B cell (primary cell): ENCODE measurements around the gene RAB32. TPM values are rescaled to one million over a fixed set of nuclear protein-coding genes. Genes with fewer than 3 reads are reported as not detected.

Experiments
- ATAC-seq: fragments of 200-7000 bp; cut with Tn5 transposase; one replicate; pipeline ENCODE4 v1.10.0; 2021; ENCODE audit warnings: low read depth, mild to moderate bottlenecking, moderate number of reproducible peaks, moderate library complexity
- CTCF ChIA-PET: fragments of 350-600 bp; sonication (Branson Sonifier 250); formaldehyde crosslinking; loops from one replicate; lab custom pipeline; 2021; ENCODE audit warnings: antibody characterized with exemption, inconsistent platforms; lab: Charles Lee
- POLR2A ChIA-PET: fragments of 350-600 bp; sonication (Branson Sonifier 250); formaldehyde crosslinking; loops from one replicate; lab custom pipeline; 2021; ENCODE audit warnings: antibody characterized with exemption; lab: Charles Lee
- DNase-seq: peaks from one replicate; pipeline ENCODE4 v3.0.0; 2013
- H2AFZ ChIP-seq: 2 replicates; pipeline ENCODE4 v1.6.1; 2012; ENCODE audit warnings: mild to moderate bottlenecking, low read depth, low read length; ENCODE audit not compliant: insufficient read depth, poor library complexity, severe bottlenecking
- H3K27ac ChIP-seq, 2 donors: 1 replicate in 1 of 2; 2 replicates in 1 of 2; pipeline ENCODE4 v1.5.1; 2012 to 2013; ENCODE audit warnings: low read length in 2 of 2, mild to moderate bottlenecking in 2 of 2, moderate library complexity in 1 of 2
- H3K27me3 ChIP-seq, 4 experiments: fragments of 200-600 bp in 1 of 4; sonication (generic) in 1 of 4; replicated peaks in 1 of 4; 1 replicate in 2 of 4; 2 replicates in 2 of 4; pipeline versions ENCODE4 v1.6.1 to v1.7.0; 2013 to 2016; ENCODE audit warnings: low read length in 3 of 4, mild to moderate bottlenecking in 2 of 4, mixed read lengths in 1 of 4, moderate library complexity in 1 of 4; ENCODE audit not compliant: insufficient read depth in 4 of 4, control insufficient read depth in 3 of 4; ENCODE audit errors: control extremely low read depth in 1 of 4
- H3K36me3 ChIP-seq, 2 experiments: replicated peaks in 1 of 2; 1 replicate in 1 of 2; 2 replicates in 1 of 2; pipeline versions ENCODE4 v1.6.1 to v1.7.1; 2013; ENCODE audit warnings: low read length in 1 of 2; ENCODE audit not compliant: insufficient read depth in 2 of 2, control insufficient read depth in 1 of 2; ENCODE audit errors: control extremely low read depth in 1 of 2, extremely low read depth in 1 of 2
- H3K4me1 ChIP-seq, 2 donors: fragments of 200-600 bp in 1 of 2; sonication (generic) in 1 of 2; 1 replicate in 1 of 2; 2 replicates in 1 of 2; pipeline versions ENCODE4 v1.5.1 to v1.6.1; 2013 to 2017; ENCODE audit warnings: low read length in 2 of 2; ENCODE audit not compliant: control insufficient read depth in 2 of 2, insufficient read depth in 2 of 2
- H3K4me2 ChIP-seq: replicated peaks from 2 replicates; pipeline ENCODE3; 2012; ENCODE audit warnings: mild to moderate bottlenecking, low read depth, low read length; ENCODE audit not compliant: poor library complexity, severe bottlenecking
- H3K4me3 ChIP-seq, 5 experiments: fragments of 200-600 bp in 1 of 5; sonication (generic) in 1 of 5; 1 replicate in 3 of 5; 2 replicates in 2 of 5; pipeline versions ENCODE4 v1.5.1 to v1.7.0; 2011 to 2016; ENCODE audit warnings: low read length in 4 of 5, mild to moderate bottlenecking in 4 of 5, low read depth in 2 of 5, control low read depth in 1 of 5, moderate library complexity in 1 of 5; ENCODE audit not compliant: insufficient read depth in 1 of 5; ENCODE audit errors: control extremely low read depth in 1 of 5, extremely low read depth in 1 of 5
- H3K79me2 ChIP-seq: fragments of 200-600 bp; sonication (generic); one replicate; pipeline ENCODE4 v1.6.0; 2016; ENCODE audit warnings: low read length; ENCODE audit not compliant: control insufficient read depth, insufficient read depth
- H3K9ac ChIP-seq: fragments of 200-600 bp; sonication (generic); 2 replicates; pipeline ENCODE4 v1.6.1; 2017; ENCODE audit warnings: mild to moderate bottlenecking, low read length, moderate library complexity
- H3K9me3 ChIP-seq, 3 donors: one replicate each; pipeline versions ENCODE4 v1.6.1 to v1.7.1; 2013; ENCODE audit warnings: low read length in 2 of 3; ENCODE audit not compliant: control insufficient read depth in 2 of 3, insufficient read depth in 1 of 3; ENCODE audit errors: control extremely low read depth in 1 of 3
- H4K20me1 ChIP-seq: 2 replicates; pipeline ENCODE4 v1.6.0; 2012; ENCODE audit warnings: mild to moderate bottlenecking, low read length; ENCODE audit not compliant: insufficient read depth, control insufficient read depth, poor library complexity, severe bottlenecking
- H3K27ac Mint-ChIP-seq: one replicate; pipeline ENCODE4 v1.8.0; 2021; ENCODE audit warnings: mixed read lengths
- H3K27me3 Mint-ChIP-seq: one replicate; pipeline ENCODE4 v1.8.0; 2021; ENCODE audit warnings: mixed read lengths
- H3K4me1 Mint-ChIP-seq: one replicate; pipeline ENCODE4 v1.8.0; 2021; ENCODE audit warnings: mixed read lengths
- H3K4me3 Mint-ChIP-seq: one replicate; pipeline ENCODE4 v1.8.0; 2021; ENCODE audit warnings: mixed read lengths
- H3K9me3 Mint-ChIP-seq: one replicate; pipeline ENCODE4 v1.8.0; 2022; ENCODE audit warnings: mixed read lengths; ENCODE audit not compliant: insufficient read depth
- EZH2 ChIP-seq: IDR thresholded peaks from 2 replicates; pipeline ENCODE4 v1.6.1; 2012; ENCODE audit warnings: borderline replicate concordance, low read depth, mild to moderate bottlenecking, moderate library complexity, low read length; ENCODE audit not compliant: insufficient read depth, poor library complexity, severe bottlenecking
- WGBS: methylation state at CpG from one replicate; pipeline ENCODE4 v1.1.5; 2013; ENCODE audit warnings: missing lambda C conversion rate; ENCODE audit not compliant: insufficient coverage; 5-methylcytosine and 5-hydroxymethylcytosine counted together
- intact Hi-C: fragments of 100-400 bp; cut with micrococcal nuclease; formaldehyde crosslinking; loops from one replicate; pipeline ENCODE4 v1.10.0; 2022
- polyA plus RNA-seq: library from polyadenylated mRNA; depleted of rRNA; stranded (reverse); fragments of >200 nt; gene quantifications from 2 replicates; pipeline ENCODE4 v1.2.3, GENCODE V29; 2012
- total RNA-seq, 2 donors: library from RNA; stranded (reverse); fragments of 120-200 nt in 1 of 2; gene quantifications; 1 replicate in 1 of 2; 2 replicates in 1 of 2; pipeline versions ENCODE4 v1.2.3 to v1.2.4, GENCODE V29; 2013 to 2022
- TF ChIP-seq, protein P1 (sequence below): fragments of 200-600 bp; IDR thresholded peaks from one replicate; pipeline ENCODE4 v1.8.0; 2022; ENCODE audit warnings: antibody characterized with exemption, mild to moderate bottlenecking

Gene RAB32
- total and polyA plus RNA-seq, 2 donors (not counting 1 experiment from before 2014, with no cell fraction given), result 0.36 TPM; not detected in 1

DNA sequence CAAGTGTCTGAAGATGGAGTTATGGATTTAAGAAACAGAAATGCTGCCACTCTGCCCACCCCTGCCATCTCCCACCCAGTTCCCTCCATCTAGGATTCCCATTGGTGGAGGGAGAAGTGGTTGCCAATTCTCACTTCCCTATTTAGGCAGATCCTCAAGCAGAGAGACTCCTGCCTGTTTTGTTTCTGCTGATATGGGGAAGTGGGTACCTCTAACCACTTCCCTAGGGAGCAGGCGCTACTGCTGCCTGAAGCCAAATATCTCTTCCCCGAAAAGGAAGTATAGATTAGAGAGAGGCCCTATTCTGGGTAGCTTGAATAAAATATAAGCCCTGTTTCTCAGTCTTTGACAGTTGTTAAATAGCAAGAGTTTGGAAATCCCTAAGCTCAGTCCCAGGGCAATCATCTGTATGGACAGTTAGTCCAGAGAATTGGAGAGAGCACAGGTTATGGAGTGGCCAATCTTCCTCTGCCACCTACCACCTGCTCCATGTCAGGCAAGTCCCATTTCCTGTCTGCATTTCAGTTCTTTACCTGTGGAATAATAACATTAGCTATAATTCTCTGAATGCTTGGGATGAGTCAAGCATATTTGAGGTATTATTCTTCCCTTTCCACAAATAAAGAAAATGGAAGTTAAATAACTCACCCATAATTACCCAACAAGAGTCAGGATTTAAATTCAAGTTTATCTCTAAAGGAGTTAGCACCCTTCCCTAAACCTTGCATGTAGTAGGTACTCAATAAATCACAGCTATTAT is 52.5 kb downstream of the RAB32 start:
- H3K9me3 Mint-ChIP-seq, result no peaks in the 10 kb centered on the region
- peaks cover 4% of the 10 kb centered on the region for H3K27me3 Mint-ChIP-seq
- Histone ChIP-seq H3K36me3 (no peaks in the 10 kb centered on the region), H2AFZ (no peak overlapping the region), H3K4me3 (no peak overlapping the region), H3K27ac (no peak overlapping the region), H3K27me3 (peaks cover 0 to 5% (median 0%) of the 10 kb centered on the region in 4 experiments), H4K20me1 (no peaks in the 10 kb centered on the region), H3K4me1 (no peaks in the 10 kb centered on the region), H3K9me3 (no peaks in the 10 kb centered on the region), H3K79me2 (no peaks in the 10 kb centered on the region), H3K9ac (no peak overlapping the region), H3K4me2 (no peak overlapping the region)
- H3K4me3 Mint-ChIP-seq, result no peak overlapping the region
- peaks cover 3% of the 10 kb centered on the region for H3K4me1 Mint-ChIP-seq
- H3K27ac Mint-ChIP-seq, result no peak overlapping the region
- DNase-seq (no peak), ATAC-seq (no peak)
- TF ChIP-seq, protein P1, sequence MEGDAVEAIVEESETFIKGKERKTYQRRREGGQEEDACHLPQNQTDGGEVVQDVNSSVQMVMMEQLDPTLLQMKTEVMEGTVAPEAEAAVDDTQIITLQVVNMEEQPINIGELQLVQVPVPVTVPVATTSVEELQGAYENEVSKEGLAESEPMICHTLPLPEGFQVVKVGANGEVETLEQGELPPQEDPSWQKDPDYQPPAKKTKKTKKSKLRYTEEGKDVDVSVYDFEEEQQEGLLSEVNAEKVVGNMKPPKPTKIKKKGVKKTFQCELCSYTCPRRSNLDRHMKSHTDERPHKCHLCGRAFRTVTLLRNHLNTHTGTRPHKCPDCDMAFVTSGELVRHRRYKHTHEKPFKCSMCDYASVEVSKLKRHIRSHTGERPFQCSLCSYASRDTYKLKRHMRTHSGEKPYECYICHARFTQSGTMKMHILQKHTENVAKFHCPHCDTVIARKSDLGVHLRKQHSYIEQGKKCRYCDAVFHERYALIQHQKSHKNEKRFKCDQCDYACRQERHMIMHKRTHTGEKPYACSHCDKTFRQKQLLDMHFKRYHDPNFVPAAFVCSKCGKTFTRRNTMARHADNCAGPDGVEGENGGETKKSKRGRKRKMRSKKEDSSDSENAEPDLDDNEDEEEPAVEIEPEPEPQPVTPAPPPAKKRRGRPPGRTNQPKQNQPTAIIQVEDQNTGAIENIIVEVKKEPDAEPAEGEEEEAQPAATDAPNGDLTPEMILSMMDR, result no peak
- no peak for TF ChIP-seq EZH2
- intact Hi-C loops, result no loop called here
- ChIA-PET POLR2A (no interaction called here), CTCF (no interaction called here)
- whole genome bisulfite sequencing, result no CpG with 5 or more reads among the region's 2 CpGs

GRCh38 chr6:146598772-146599405 is 55.3 kb downstream of the RAB32 start, which contains the start of gene ADGB:
Gene ADGB (plus strand): TSS chr6:146598972. CDS start chr6:146599041, 69 bp downstream.
- no peaks in the 10 kb centered on the region for H3K36me3 ChIP-seq
- no peaks in the 10 kb centered on the region for H4K20me1 ChIP-seq
- no peak within 1 kb of the TSS for H2AFZ ChIP-seq
- peaks cover 3% of the 10 kb centered on the region for H3K4me1 Mint-ChIP-seq
- no peak within 1 kb of the TSS for H3K27ac Mint-ChIP-seq
- peaks cover 4% of the 10 kb centered on the region for H3K27me3 Mint-ChIP-seq
- POLR2A ChIA-PET, result no interaction called here
- no peaks in the 10 kb centered on the region for H3K79me2 ChIP-seq
- no peak for ATAC-seq
- no peak within 1 kb of the TSS for H3K4me3 Mint-ChIP-seq
- 8% methylated on average over 30 of the region's 32 CpGs for WGBS
- DNase-seq, result no peak
- CTCF ChIA-PET, result no interaction called here
- no peak within 1 kb of the TSS for H3K4me3 ChIP-seq
- TF ChIP-seq, protein P1, result no peak
- TF ChIP-seq EZH2, result no peak
- no peaks in the 10 kb centered on the region for H3K9me3 ChIP-seq
- no peaks in the 10 kb centered on the region for H3K9me3 Mint-ChIP-seq
- H3K27ac ChIP-seq, result no peak within 1 kb of the TSS
- no peak within 1 kb of the TSS for H3K4me2 ChIP-seq
- H3K27me3 ChIP-seq, result peaks cover 0 to 5% (median 0%) of the 10 kb centered on the region in 4 experiments
- H3K4me1 ChIP-seq, result no peaks in the 10 kb centered on the region
- intact Hi-C loops, result no loop called here
- no peak within 1 kb of the TSS for H3K9ac ChIP-seq
